Stimulated activated CD4-positive, alpha-beta T cell treated with anti-CD3 and anti-CD28 coated beads, Interleukin-2, amount 100 ng/mL, for 24 hours (primary cell): Measurements from ENCODE around the gene MROH2A.
A peak's percentile ranks its signal among the peaks of the same experiment; 100 is the strongest.
"Not testable (repeated sequence)": the region's sequence is repeated elsewhere in the genome, so short reads cannot be mapped to it uniquely, and the experiment has no call there.

Experiments
- DNase-seq, 2 donors: peaks; one replicate each; pipeline ENCODE4 v3.0.0-alpha.2; 2020

Gene MROH2A

DNA sequence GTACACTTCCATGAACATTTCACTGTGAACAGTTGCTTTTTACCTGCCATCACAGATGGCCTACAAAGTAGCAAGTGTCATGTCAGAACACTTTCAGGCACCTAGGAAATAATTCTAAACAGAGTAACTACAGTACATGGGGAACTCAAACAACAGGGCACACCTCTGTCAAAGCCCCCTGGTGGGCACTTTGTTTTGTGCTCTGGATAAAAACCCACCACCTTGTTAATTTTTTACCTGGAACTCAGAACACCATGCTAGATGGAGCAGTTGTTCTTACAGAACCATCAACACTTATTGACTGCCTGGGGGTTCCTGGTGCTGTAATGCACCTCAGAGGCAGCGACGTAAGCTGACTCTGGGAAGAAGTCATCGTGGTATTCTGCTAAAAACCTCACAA is 87.7 kb downstream of the MROH2A start:
- no peak for DNase-seq

DNA sequence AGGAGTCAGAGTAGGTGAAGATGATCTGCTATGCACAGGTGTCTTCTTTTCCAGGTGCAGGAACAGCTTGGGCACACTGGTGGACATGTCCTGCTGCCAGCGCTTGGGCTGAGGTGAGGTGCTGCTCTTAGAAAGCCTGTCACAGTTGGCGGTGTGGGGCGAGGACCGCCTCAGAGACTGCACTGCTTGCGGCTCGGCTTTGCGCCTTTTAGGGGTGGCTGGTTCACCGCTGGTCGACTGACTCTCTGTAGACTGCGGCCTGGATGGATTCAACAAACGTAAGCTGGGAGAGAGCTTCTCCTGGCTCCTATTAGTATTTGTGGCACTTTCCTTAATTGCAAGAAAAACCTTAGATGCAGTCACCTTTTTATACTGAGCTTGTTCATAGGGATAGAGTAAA is 88.3 kb downstream of the MROH2A start:
- no peak for DNase-seq

DNA sequence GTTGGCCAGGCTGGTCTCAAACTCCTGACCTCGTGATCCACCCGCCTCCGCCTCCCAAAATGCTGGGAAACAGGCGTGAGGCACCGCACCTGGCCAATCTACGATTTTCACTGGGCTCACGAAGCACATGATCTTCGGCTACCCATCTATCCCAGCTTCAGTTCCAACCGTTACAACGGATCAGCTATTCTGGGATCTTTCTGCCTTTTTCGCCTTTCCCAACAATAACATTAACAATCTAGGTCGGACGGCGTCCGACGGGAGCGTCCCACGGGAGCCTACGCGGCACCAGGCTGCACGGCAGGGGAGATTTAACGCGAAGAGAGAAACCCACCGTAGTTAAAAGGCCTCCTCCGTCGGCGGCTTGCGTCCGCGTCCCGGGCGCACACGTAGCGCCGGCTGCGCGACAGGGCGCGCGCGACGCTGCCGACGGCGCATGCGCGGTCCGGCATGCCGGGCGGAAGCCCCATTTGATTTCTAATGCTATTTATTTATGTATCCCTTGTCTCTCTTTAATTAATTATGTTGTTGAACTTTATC is 89.9 kb downstream of the MROH2A start, which contains the start of gene MSL3B:
Gene MSL3B (minus strand): TSS at position 394 of the 540 bp plus-strand sequence.
- DNase-seq = peak; percentile 54 to 63

DNA sequence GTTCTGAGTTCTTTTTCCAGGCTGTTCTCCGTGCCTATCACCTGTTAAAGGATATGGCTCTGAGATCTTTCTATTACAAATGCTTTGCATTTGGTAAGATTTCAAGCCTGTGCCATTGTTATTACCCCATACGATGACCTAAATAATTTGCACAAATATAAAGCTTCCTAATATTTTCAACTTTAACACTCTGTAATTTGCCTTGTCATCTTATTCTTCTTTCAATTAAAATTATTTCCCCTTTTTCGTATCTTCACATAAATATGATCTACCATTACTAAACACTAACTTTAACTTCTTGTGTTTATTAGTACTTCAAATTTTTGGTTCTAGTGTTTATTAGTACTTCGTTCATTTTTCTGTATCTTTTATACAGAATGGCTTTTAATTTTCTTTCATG is 93.3 kb downstream of the MROH2A start:
- DNase-seq = no peak

DNA sequence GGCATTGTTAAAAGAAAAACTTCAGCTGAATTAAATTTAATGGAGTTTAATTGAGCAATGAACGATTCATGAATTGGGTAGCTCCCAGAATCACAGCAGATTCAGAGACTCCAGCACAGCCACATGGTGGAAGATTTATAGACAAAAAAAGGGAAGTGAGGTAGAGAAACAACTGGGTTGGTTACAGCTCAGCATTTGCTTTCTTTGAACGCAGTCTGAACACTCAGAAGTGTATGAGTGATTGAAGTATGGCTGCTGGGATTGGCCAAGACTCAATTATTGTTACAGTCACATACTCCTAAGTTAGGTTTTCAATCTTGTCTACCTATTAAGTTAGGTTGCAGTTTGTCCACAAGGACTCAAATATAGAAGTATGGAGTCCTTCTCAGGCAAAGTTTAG is 94.0 kb downstream of the MROH2A start:
- not testable (repeated sequence) for DNase-seq

DNA sequence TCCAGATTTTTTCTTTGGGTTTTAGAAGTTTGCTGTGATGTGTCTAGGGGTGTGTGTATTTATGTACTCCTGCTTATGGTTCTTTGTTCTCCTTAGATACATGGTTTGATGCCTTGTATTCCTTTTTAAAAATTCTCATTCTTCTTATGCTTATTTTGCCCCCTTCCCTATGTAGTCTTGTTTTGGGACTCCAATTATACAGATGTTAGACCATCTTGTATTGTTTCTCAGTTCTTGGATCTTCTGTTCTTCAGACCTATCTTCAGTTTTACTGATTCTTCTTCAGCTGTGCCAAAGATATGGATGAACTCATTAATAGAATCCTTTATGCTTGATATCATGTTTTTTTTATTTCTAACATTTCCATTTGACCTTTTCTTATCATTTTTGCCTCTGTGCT is 104.2 kb downstream of the MROH2A start:
- no peak for DNase-seq
